ENCODE data around the gene BEST1. TPM values are rescaled to one million over a fixed set of nuclear protein-coding genes. Genes with fewer than 3 reads are reported as not detected.

BEST1 gene
- total and polyA plus RNA-seq, 7 experiments from 2014 or later: 0.49 to 7.1 (median 0.92) TPM; not detected in 1

GRCh38 chr11:61978703-61979661, 28.8 kb downstream of the BEST1 start:
- H3K9me3 Mint-ChIP-seq: peaks cover 0 to 2% (median 0%) of the 10 kb centered on the region in 11 donors
- H3K9me3 ChIP-seq (ENCODE audit: control insufficient read depth in 2 of 3, low read length in 3 of 3): no peaks in the 10 kb centered on the region
- no peak overlapping the region for H3K27ac ChIP-seq (ENCODE audit: low read depth, low read length)
- peaks cover 0 to 12% (median 5%) of the 10 kb centered on the region in 7 donors for H3K4me1 Mint-ChIP-seq
- peaks cover 0 to 17% (median 0%) of the 10 kb centered on the region in 5 donors for H3K36me3 Mint-ChIP-seq
- POLR2A ChIA-PET: interaction anchor here (1.4 to 1.5 kb wide), 2 partner anchors 9 to 11 kb away, joined by 3 to 6 read pairs; partner anchors contain the start of gene FTH1
- no peaks in the 10 kb centered on the region for H3K27me3 ChIP-seq (ENCODE audit: control insufficient read depth in 2 of 2, insufficient read depth in 2 of 2, low read length in 2 of 2)
- ATAC-seq (no peak), DNase-seq (peak in 1 of 9 donors; percentile 16)
- no peak overlapping the region for H3K4me3 Mint-ChIP-seq
- no peaks in the 10 kb centered on the region for H3K27me3 Mint-ChIP-seq
- H3K4me1 ChIP-seq (ENCODE audit: control insufficient read depth in 2 of 2, insufficient read depth in 2 of 2, low read length in 2 of 2): no peaks in the 10 kb centered on the region
- peak overlapping the region in 2 of 9 donors; percentile 58 to 67 for H3K27ac Mint-ChIP-seq
- intact Hi-C loops (cut with micrococcal nuclease): no loop called here
- CTCF ChIA-PET: no interaction called here
- H3K36me3 ChIP-seq (ENCODE audit: control insufficient read depth in 2 of 3, insufficient read depth in 3 of 3, low read length in 3 of 3): no peaks in the 10 kb centered on the region
- no peak overlapping the region for H3K4me3 ChIP-seq (ENCODE audit: low read length)

DNA sequence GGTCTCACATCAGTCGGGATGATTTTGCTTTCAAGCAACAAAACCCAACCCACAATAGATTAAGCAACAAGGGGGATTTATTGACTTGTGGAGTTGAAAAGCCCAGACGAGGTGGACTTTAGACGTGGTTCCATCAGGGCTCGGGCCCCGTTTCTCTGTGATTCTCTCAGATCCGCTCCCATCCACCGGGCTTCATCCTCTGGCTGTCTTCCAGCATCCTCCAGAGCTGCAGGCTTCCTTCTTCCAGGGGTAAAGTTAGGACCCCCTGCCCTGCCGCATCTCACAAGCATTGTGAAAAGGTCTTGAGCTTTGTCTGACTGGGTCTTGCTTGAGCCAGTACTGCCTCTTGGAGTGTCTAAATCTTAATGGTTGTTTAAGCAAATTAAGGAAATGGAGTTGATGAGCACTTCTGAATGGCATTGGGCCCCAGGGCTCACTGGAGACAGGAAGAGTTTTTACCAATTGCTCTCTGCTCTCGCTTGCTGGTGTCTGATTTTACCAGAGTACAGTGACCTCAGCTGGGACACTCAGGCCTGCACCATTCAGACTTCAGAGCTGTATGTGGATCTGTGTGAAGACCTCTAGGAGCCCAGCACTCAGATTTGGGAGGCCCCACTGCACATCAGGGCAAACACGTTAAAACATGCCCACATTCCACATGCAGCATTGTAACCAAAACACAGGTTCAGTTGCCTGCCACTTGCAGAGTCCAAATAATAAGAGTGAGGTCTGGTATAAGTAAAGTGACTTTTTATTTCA, 30.8 kb downstream of the BEST1 start:
- Mint-ChIP-seq H3K9me3 (peaks cover 0 to 4% (median under 1%) of the 10 kb centered on the region in 11 donors), H3K27me3 (peaks cover 0 to 4% (median 0%) of the 10 kb centered on the region in 5 donors), H3K27ac (peak overlapping the region in 1 of 9 donors; percentile 87), H3K4me1 (peaks cover 0 to 10% (median 0%) of the 10 kb centered on the region in 7 donors), H3K4me3 (no peak overlapping the region), H3K36me3 (peaks cover 0 to 25% (median 5%) of the 10 kb centered on the region in 5 donors)
- ChIA-PET CTCF (interaction anchor here (0.6 kb wide), 1 partner anchor 569 kb away, joined by 3 read pairs; no protein-coding TSS in a partner anchor), POLR2A (no interaction called here)
- Histone ChIP-seq H3K36me3 (ENCODE audit: control insufficient read depth in 2 of 3, insufficient read depth in 3 of 3, low read length in 3 of 3) (no peaks in the 10 kb centered on the region), H3K4me3 (ENCODE audit: low read length) (no peak overlapping the region), H3K9me3 (ENCODE audit: control insufficient read depth in 2 of 3, low read length in 3 of 3) (no peaks in the 10 kb centered on the region), H3K4me1 (ENCODE audit: control insufficient read depth in 2 of 2, insufficient read depth in 2 of 2, low read length in 2 of 2) (no peaks in the 10 kb centered on the region), H3K27me3 (ENCODE audit: control insufficient read depth in 2 of 2, insufficient read depth in 2 of 2, low read length in 2 of 2) (no peaks in the 10 kb centered on the region), H3K27ac (ENCODE audit: low read depth, low read length) (no peak overlapping the region)
- ATAC-seq (no peak), DNase-seq (peak in 1 of 9 donors; percentile 10)
- intact Hi-C loops (cut with micrococcal nuclease): no loop called here

DNA sequence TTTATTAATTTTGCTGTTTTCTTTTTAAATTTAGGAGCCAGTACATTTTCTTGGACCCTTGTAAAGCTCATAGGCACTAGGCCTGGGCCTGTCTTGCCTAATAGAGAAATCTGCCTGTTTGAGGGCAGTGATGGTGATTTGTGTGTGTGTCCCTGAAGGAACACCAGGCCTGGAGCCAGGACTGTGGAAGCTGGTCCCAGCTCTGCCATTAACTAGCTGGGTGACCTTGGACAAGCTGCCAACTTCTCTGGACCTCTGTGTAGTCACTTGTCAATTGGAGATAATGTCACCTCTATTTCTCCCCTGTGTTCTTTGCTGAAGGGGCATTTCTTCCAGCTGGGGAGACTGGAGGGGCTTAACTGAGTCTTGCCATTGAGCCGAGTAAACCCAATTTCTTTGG, 33.3 kb downstream of the BEST1 start:
- H3K4me3 Mint-ChIP-seq: no peak overlapping the region
- Histone ChIP-seq H3K27ac (ENCODE audit: low read depth, low read length) (no peak overlapping the region), H3K4me1 (ENCODE audit: control insufficient read depth in 2 of 2, insufficient read depth in 2 of 2, low read length in 2 of 2) (no peaks in the 10 kb centered on the region), H3K36me3 (ENCODE audit: control insufficient read depth in 2 of 3, insufficient read depth in 3 of 3, low read length in 3 of 3) (no peaks in the 10 kb centered on the region), H3K9me3 (ENCODE audit: control insufficient read depth in 2 of 3, low read length in 3 of 3) (no peaks in the 10 kb centered on the region), H3K4me3 (ENCODE audit: low read length) (no peak overlapping the region), H3K27me3 (ENCODE audit: control insufficient read depth in 2 of 2, insufficient read depth in 2 of 2, low read length in 2 of 2) (no peaks in the 10 kb centered on the region)
- H3K27ac Mint-ChIP-seq: no peak overlapping the region
- intact Hi-C loops (cut with micrococcal nuclease): no loop called here
- H3K9me3 Mint-ChIP-seq: peaks cover 7 to 26% (median 18%) of the 10 kb centered on the region in 11 donors
- ATAC-seq (no peak), DNase-seq (no peak)
- POLR2A ChIA-PET: interaction anchor here (2.0 kb wide), 1 partner anchor 15 kb away, joined by 5 read pairs; no protein-coding TSS in a partner anchor
- CTCF ChIA-PET: no interaction called here
- H3K36me3 Mint-ChIP-seq: peaks cover 9 to 34% (median 18%) of the 10 kb centered on the region in 5 donors
- H3K27me3 Mint-ChIP-seq: peaks cover 0 to 19% (median 0%) of the 10 kb centered on the region in 5 donors
- H3K4me1 Mint-ChIP-seq: peaks cover 0 to 10% (median 0%) of the 10 kb centered on the region in 7 donors

GRCh38 chr11:61985869-61986268, 35.7 kb downstream of the BEST1 start:
- Histone ChIP-seq H3K4me3 (ENCODE audit: low read length) (no peak overlapping the region), H3K9me3 (ENCODE audit: control insufficient read depth in 2 of 3, low read length in 3 of 3) (no peaks in the 10 kb centered on the region), H3K27me3 (ENCODE audit: control insufficient read depth in 2 of 2, insufficient read depth in 2 of 2, low read length in 2 of 2) (no peaks in the 10 kb centered on the region), H3K27ac (ENCODE audit: low read depth, low read length) (no peak overlapping the region), H3K4me1 (ENCODE audit: control insufficient read depth in 2 of 2, insufficient read depth in 2 of 2, low read length in 2 of 2) (no peaks in the 10 kb centered on the region), H3K36me3 (ENCODE audit: control insufficient read depth in 2 of 3, insufficient read depth in 3 of 3, low read length in 3 of 3) (no peaks in the 10 kb centered on the region)
- H3K27ac Mint-ChIP-seq: no peak overlapping the region
- H3K36me3 Mint-ChIP-seq: peaks cover 9 to 29% (median 15%) of the 10 kb centered on the region in 5 donors
- H3K27me3 Mint-ChIP-seq: peaks cover 0 to 38% (median 0%) of the 10 kb centered on the region in 5 donors
- intact Hi-C loops (cut with micrococcal nuclease): no loop called here
- ChIA-PET POLR2A (interaction anchor here (0.5 kb wide), 1 partner anchor 16 kb away, joined by 5 read pairs; no protein-coding TSS in a partner anchor), CTCF (no interaction called here)
- H3K4me3 Mint-ChIP-seq: no peak overlapping the region
- no peak for DNase-seq
- peaks cover 0 to 6% (median 0%) of the 10 kb centered on the region in 7 donors for H3K4me1 Mint-ChIP-seq
- peaks cover 9 to 50% (median 28%) of the 10 kb centered on the region in 11 donors for H3K9me3 Mint-ChIP-seq
- ATAC-seq: no peak

GRCh38 chr11:61994981-61995380, 44.8 kb downstream of the BEST1 start:
- Histone ChIP-seq H3K9me3 (ENCODE audit: control insufficient read depth in 2 of 3, low read length in 3 of 3) (peaks cover 0 to 9% (median 0%) of the 10 kb centered on the region in 3 experiments), H3K36me3 (ENCODE audit: control insufficient read depth in 2 of 3, insufficient read depth in 3 of 3, low read length in 3 of 3) (peaks cover 0 to 5% (median 0%) of the 10 kb centered on the region in 3 experiments), H3K27me3 (ENCODE audit: control insufficient read depth in 2 of 2, insufficient read depth in 2 of 2, low read length in 2 of 2) (no peaks in the 10 kb centered on the region), H3K4me3 (ENCODE audit: low read length) (no peak overlapping the region), H3K4me1 (ENCODE audit: control insufficient read depth in 2 of 2, insufficient read depth in 2 of 2, low read length in 2 of 2) (no peaks in the 10 kb centered on the region), H3K27ac (ENCODE audit: low read depth, low read length) (no peak overlapping the region)
- no peak overlapping the region for H3K4me3 Mint-ChIP-seq
- H3K36me3 Mint-ChIP-seq: peaks cover 10 to 23% (median 19%) of the 10 kb centered on the region in 5 donors
- ATAC-seq (no peak), DNase-seq (no peak)
- H3K4me1 Mint-ChIP-seq: no peaks in the 10 kb centered on the region
- H3K27me3 Mint-ChIP-seq: peaks cover 0 to 16% (median 0%) of the 10 kb centered on the region in 5 donors
- intact Hi-C loops (cut with micrococcal nuclease): no loop called here
- H3K27ac Mint-ChIP-seq: no peak overlapping the region
- ChIA-PET POLR2A (no interaction called here), CTCF (no interaction called here)
- H3K9me3 Mint-ChIP-seq: peaks cover 3 to 39% (median 20%) of the 10 kb centered on the region in 11 donors

DNA sequence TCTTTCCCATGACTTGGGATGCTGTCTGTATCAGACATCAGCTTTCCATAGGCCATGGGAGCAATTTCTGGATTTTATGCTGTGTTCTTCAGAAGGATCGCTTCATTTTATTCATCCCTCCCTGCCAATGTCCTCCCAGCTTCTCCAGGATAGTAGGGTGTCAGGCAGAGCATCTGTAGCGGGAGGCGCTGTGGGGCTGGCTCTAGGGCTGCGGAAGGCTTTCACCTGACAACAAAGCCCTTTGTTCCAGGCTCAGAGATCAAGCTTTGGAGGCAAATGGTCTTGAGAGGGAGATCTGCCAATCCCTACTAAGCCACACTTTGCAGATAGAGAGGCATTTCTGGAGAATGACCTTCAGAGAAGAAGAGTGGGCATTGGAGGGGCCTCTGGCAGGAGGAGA, 46.8 kb downstream of the BEST1 start:
- POLR2A ChIA-PET: no interaction called here
- H3K4me1 Mint-ChIP-seq: no peaks in the 10 kb centered on the region
- H3K36me3 Mint-ChIP-seq: peaks cover 10 to 25% (median 19%) of the 10 kb centered on the region in 5 donors

More for the DNA sequence above, 46.8 kb downstream of the BEST1 start:
- DNase-seq (no peak), ATAC-seq (no peak)
- no peak overlapping the region for H3K4me3 ChIP-seq (ENCODE audit: low read length)
- H3K27me3 ChIP-seq (ENCODE audit: control insufficient read depth in 2 of 2, insufficient read depth in 2 of 2, low read length in 2 of 2): no peaks in the 10 kb centered on the region
- intact Hi-C loops (cut with micrococcal nuclease): no loop called here
- Mint-ChIP-seq H3K27ac (peak overlapping the region in 1 of 9 donors; percentile 14), H3K27me3 (peaks cover 0 to 6% (median 0%) of the 10 kb centered on the region in 5 donors), H3K9me3 (peaks cover 0 to 23% (median 16%) of the 10 kb centered on the region in 11 donors), H3K4me3 (no peak overlapping the region)
- no peak overlapping the region for H3K27ac ChIP-seq (ENCODE audit: low read depth, low read length)
- CTCF ChIA-PET: no interaction called here
- H3K36me3 ChIP-seq (ENCODE audit: control insufficient read depth in 2 of 3, insufficient read depth in 3 of 3, low read length in 3 of 3): peaks cover 0 to 5% (median 0%) of the 10 kb centered on the region in 3 experiments
- H3K4me1 ChIP-seq (ENCODE audit: control insufficient read depth in 2 of 2, insufficient read depth in 2 of 2, low read length in 2 of 2): no peaks in the 10 kb centered on the region
- peaks cover 0 to 9% (median 0%) of the 10 kb centered on the region in 3 experiments for H3K9me3 ChIP-seq (ENCODE audit: control insufficient read depth in 2 of 3, low read length in 3 of 3)

Measured in naive thymus-derived CD4-positive, alpha-beta T cell (primary cell).